ENCODE results near the gene RALB. TPM values are rescaled to one million over a fixed set of nuclear protein-coding genes. Genes with fewer than 3 reads are reported as not detected.

RALB gene
- total RNA-seq, 1 experiment from 2014 or later, result 59.4 TPM

DNA sequence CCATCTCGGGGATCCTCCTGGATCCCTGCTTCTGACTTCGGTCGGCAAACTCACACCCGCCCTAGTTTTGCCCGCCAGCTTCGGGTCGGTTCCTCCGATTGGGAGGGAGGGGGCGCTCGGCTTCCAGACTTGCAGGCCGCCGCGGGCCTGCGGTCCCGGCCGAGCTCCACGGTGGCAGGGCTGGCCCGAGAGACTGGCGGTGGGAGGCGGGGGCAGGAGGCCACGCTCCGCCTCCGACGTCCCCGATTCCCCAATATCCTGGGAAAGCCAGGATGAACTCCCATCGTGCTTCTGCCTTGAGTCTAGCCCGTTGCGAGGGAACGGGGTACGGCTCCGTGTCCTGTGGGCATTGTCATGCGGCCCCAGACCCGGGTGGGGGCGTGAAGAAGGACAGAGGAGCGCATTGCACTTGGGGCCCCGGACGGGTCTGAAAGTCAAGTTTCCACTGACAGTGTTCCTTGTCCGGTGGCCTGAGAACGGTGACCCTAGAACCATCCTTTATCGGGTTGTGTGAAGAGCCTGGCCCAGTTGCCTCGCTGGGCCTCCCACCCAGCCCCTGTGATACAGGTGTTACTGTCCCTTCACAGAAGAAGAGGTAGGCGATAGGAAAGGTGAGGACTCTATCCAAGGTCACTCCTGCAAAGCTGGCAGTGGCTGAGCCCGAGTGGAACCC is 90.9 kb downstream of the RALB start:
- H3K9me3 Mint-ChIP-seq (ENCODE audit: unreplicated experiment), result no peaks in the 10 kb centered on the region
- Histone ChIP-seq H3K27me3 (replicated peaks; ENCODE audit: control insufficient read depth, insufficient read depth, low read length) (no peaks in the 10 kb centered on the region; the same call in 1 of the 2 replicates), H3K36me3 (ENCODE audit: control insufficient read depth, insufficient read depth, low read length) (no peaks in the 10 kb centered on the region), H3K4me1 (peaks cover 8% of the 10 kb centered on the region), H3K9me3 (no peaks in the 10 kb centered on the region), H3K4me3 (ENCODE audit: low read depth, low read length) (peak overlapping the region; percentile 56)
- CTCF ChIA-PET, result interaction anchor here (0.5 to 3.8 kb wide), 28 partner anchors 9 to 1013 kb away, joined by 3 to 33 read pairs (median 4); no protein-coding TSS in a partner anchor
- H3K36me3 Mint-ChIP-seq (ENCODE audit: insufficient read depth, unreplicated experiment), result peaks cover 11% of the 10 kb centered on the region
- H3K27ac Mint-ChIP-seq (ENCODE audit: unreplicated experiment), result no peak overlapping the region
- intact Hi-C loops (cut with micrococcal nuclease; ENCODE audit: unreplicated experiment), result loop anchor here (1.0 to 5.0 kb wide), 7 partner anchors 60 to 337 kb away; no protein-coding TSS in a partner anchor
- POLR2A ChIA-PET, result interaction anchor here (0.6 to 1.5 kb wide), 5 partner anchors 60 to 209 kb away, joined by 3 to 5 read pairs (median 3); no protein-coding TSS in a partner anchor
- BruUV-seq (replicated peaks), result no TSS peak
- peaks cover 3% of the 10 kb centered on the region for H3K27me3 Mint-ChIP-seq (ENCODE audit: insufficient read depth, unreplicated experiment)
- H3K4me1 Mint-ChIP-seq (ENCODE audit: low read depth, unreplicated experiment), result peaks cover 17% of the 10 kb centered on the region
- H3K4me3 Mint-ChIP-seq (ENCODE audit: unreplicated experiment), result peak overlapping the region; percentile 68
- TF ChIP-seq, protein P1, sequence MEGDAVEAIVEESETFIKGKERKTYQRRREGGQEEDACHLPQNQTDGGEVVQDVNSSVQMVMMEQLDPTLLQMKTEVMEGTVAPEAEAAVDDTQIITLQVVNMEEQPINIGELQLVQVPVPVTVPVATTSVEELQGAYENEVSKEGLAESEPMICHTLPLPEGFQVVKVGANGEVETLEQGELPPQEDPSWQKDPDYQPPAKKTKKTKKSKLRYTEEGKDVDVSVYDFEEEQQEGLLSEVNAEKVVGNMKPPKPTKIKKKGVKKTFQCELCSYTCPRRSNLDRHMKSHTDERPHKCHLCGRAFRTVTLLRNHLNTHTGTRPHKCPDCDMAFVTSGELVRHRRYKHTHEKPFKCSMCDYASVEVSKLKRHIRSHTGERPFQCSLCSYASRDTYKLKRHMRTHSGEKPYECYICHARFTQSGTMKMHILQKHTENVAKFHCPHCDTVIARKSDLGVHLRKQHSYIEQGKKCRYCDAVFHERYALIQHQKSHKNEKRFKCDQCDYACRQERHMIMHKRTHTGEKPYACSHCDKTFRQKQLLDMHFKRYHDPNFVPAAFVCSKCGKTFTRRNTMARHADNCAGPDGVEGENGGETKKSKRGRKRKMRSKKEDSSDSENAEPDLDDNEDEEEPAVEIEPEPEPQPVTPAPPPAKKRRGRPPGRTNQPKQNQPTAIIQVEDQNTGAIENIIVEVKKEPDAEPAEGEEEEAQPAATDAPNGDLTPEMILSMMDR (IDR thresholded peaks at IDR 0.05; ENCODE audit: insufficient read depth in 1 of 2, low read depth in 1 of 2, low read length in 1 of 2, severe bottlenecking in 1 of 2, unreplicated experiment in 1 of 2), result peak; percentile 85 to 91
- peak; percentile 85 to 92 for DNase-seq

Other genes starting within 250 kb of the RALB start
- gene EPB41L5, start 239.8 kb upstream of the RALB start, total RNA-seq (2022), result 81.9 and 83.0 TPM in 2 replicates
- gene TMEM185B, start 29.5 kb upstream of the RALB start, total RNA-seq (2022), result 67.3 and 69.9 TPM in 2 replicates
- gene INHBB, start 93.3 kb downstream of the RALB start, total RNA-seq (2022), result 28.6 and 28.9 TPM in 2 replicates